ENCODE measurements around the gene JARID2.
A peak's percentile ranks its signal among the peaks of the same experiment; 100 is the strongest.

JARID2 gene

GRCh38 chr6:15305909-15306308 lies 60.0 kb downstream of the JARID2 start:
- H3K9me3 Mint-ChIP-seq: no peaks in the 10 kb centered on the region
- H3K4me3 Mint-ChIP-seq: peak overlapping the region; percentile 53 to 68
- peaks cover 49 to 54% of the 10 kb centered on the region in 2 donors for H3K4me1 Mint-ChIP-seq (ENCODE audit: low read depth in 2 of 2)
- no peaks in the 10 kb centered on the region for H3K27me3 Mint-ChIP-seq
- H3K27ac Mint-ChIP-seq: peak overlapping the region; percentile 81 to 88
- H3K36me3 Mint-ChIP-seq (ENCODE audit: insufficient read depth): peaks cover 4% of the 10 kb centered on the region
- ATAC-seq (replicated peaks): no peak
- DNase-seq: no peak

GRCh38 chr6:15308435-15309213 lies 62.8 kb downstream of the JARID2 start:
- Mint-ChIP-seq H3K4me3 (peak overlapping the region; percentile 6 to 18), H3K27me3 (no peaks in the 10 kb centered on the region), H3K27ac (no peak overlapping the region), H3K9me3 (no peaks in the 10 kb centered on the region), H3K4me1 (ENCODE audit: low read depth in 2 of 2) (peaks cover 53 to 59% of the 10 kb centered on the region in 2 donors), H3K36me3 (ENCODE audit: insufficient read depth) (peaks cover 7% of the 10 kb centered on the region)
- DNase-seq (no peak), ATAC-seq (replicated peaks) (no peak)

- Mint-ChIP-seq H3K36me3 (ENCODE audit: insufficient read depth) (peaks cover 7% of the 10 kb centered on the region), H3K4me1 (ENCODE audit: low read depth in 2 of 2) (peaks cover 52 to 64% of the 10 kb centered on the region in 2 donors), H3K9me3 (no peaks in the 10 kb centered on the region), H3K27me3 (no peaks in the 10 kb centered on the region), H3K4me3 (no peak overlapping the region), H3K27ac (no peak overlapping the region)
- ATAC-seq (replicated peaks): no peak
- no peak for DNase-seq
These were observed 63.9 kb downstream of the JARID2 start for GRCh38 chr6:15309611-15310283.

- no peaks in the 10 kb centered on the region for H3K27me3 Mint-ChIP-seq
- peaks cover 43 to 59% of the 10 kb centered on the region in 2 donors for H3K4me1 Mint-ChIP-seq (ENCODE audit: low read depth in 2 of 2)
- no peaks in the 10 kb centered on the region for H3K9me3 Mint-ChIP-seq
- no peak overlapping the region for H3K4me3 Mint-ChIP-seq
- ATAC-seq (replicated peaks): no peak
- H3K36me3 Mint-ChIP-seq (ENCODE audit: insufficient read depth): peaks cover 7% of the 10 kb centered on the region
- peak overlapping the region in 1 of 2 donors; percentile 32 for H3K27ac Mint-ChIP-seq
- DNase-seq: no peak
These were observed 64.8 kb downstream of the JARID2 start for GRCh38 chr6:15310680-15311079.

GRCh38 chr6:15312500-15312899 lies 66.6 kb downstream of the JARID2 start:
- Mint-ChIP-seq H3K27ac (peak overlapping the region; percentile 23 to 69), H3K4me3 (no peak overlapping the region), H3K27me3 (no peaks in the 10 kb centered on the region), H3K4me1 (ENCODE audit: low read depth in 2 of 2) (peaks cover 51 to 70% of the 10 kb centered on the region in 2 donors), H3K9me3 (no peaks in the 10 kb centered on the region), H3K36me3 (ENCODE audit: insufficient read depth) (peaks cover 7% of the 10 kb centered on the region)
- no peak for DNase-seq
- ATAC-seq (replicated peaks): no peak

- Mint-ChIP-seq H3K4me1 (ENCODE audit: low read depth in 2 of 2) (peaks cover 53 to 70% of the 10 kb centered on the region in 2 donors), H3K27ac (peak overlapping the region in 1 of 2 donors; percentile 25), H3K36me3 (ENCODE audit: insufficient read depth) (peaks cover 7% of the 10 kb centered on the region), H3K4me3 (no peak overlapping the region), H3K27me3 (no peaks in the 10 kb centered on the region), H3K9me3 (no peaks in the 10 kb centered on the region)
- DNase-seq (no peak), ATAC-seq (replicated peaks) (no peak)
These were observed 67.5 kb downstream of the JARID2 start for GRCh38 chr6:15313367-15313766.

GRCh38 chr6:15316754-15317153 lies 70.9 kb downstream of the JARID2 start:
- no peak overlapping the region for H3K27ac Mint-ChIP-seq
- no peak for ATAC-seq (replicated peaks)
- peaks cover 5% of the 10 kb centered on the region for H3K36me3 Mint-ChIP-seq (ENCODE audit: insufficient read depth)
- no peaks in the 10 kb centered on the region for H3K27me3 Mint-ChIP-seq
- no peaks in the 10 kb centered on the region for H3K9me3 Mint-ChIP-seq
- no peak overlapping the region for H3K4me3 Mint-ChIP-seq
- H3K4me1 Mint-ChIP-seq (ENCODE audit: low read depth in 2 of 2): peaks cover 65 to 83% of the 10 kb centered on the region in 2 donors
- no peak for DNase-seq

GRCh38 chr6:15317251-15317650 lies 71.4 kb downstream of the JARID2 start:
- ATAC-seq (replicated peaks) (peak; percentile 27), DNase-seq (no peak)
- peaks cover 65 to 83% of the 10 kb centered on the region in 2 donors for H3K4me1 Mint-ChIP-seq (ENCODE audit: low read depth in 2 of 2)
- no peak overlapping the region for H3K4me3 Mint-ChIP-seq
- H3K27ac Mint-ChIP-seq: peak overlapping the region in 1 of 2 donors; percentile 79
- H3K36me3 Mint-ChIP-seq (ENCODE audit: insufficient read depth): peaks cover 5% of the 10 kb centered on the region
- H3K27me3 Mint-ChIP-seq: no peaks in the 10 kb centered on the region
- no peaks in the 10 kb centered on the region for H3K9me3 Mint-ChIP-seq

GRCh38 chr6:15317934-15318902 lies 72.3 kb downstream of the JARID2 start:
- no peak overlapping the region for H3K4me3 Mint-ChIP-seq
- DNase-seq (no peak), ATAC-seq (replicated peaks) (no peak)
- peaks cover 62 to 80% of the 10 kb centered on the region in 2 donors for H3K4me1 Mint-ChIP-seq (ENCODE audit: low read depth in 2 of 2)
- H3K27me3 Mint-ChIP-seq: no peaks in the 10 kb centered on the region
- H3K9me3 Mint-ChIP-seq: no peaks in the 10 kb centered on the region
- H3K27ac Mint-ChIP-seq: peak overlapping the region; percentile 49 to 79
- H3K36me3 Mint-ChIP-seq (ENCODE audit: insufficient read depth): peaks cover 2% of the 10 kb centered on the region

GRCh38 chr6:15319677-15320076 lies 73.8 kb downstream of the JARID2 start:
- no peaks in the 10 kb centered on the region for H3K27me3 Mint-ChIP-seq
- H3K27ac Mint-ChIP-seq: peak overlapping the region in 1 of 2 donors; percentile 71
- peaks cover 56 to 69% of the 10 kb centered on the region in 2 donors for H3K4me1 Mint-ChIP-seq (ENCODE audit: low read depth in 2 of 2)
- DNase-seq (no peak), ATAC-seq (replicated peaks) (no peak)
- peaks cover 2% of the 10 kb centered on the region for H3K36me3 Mint-ChIP-seq (ENCODE audit: insufficient read depth)
- H3K9me3 Mint-ChIP-seq: no peaks in the 10 kb centered on the region
- H3K4me3 Mint-ChIP-seq: peak overlapping the region in 1 of 2 donors; percentile 12

- H3K9me3 Mint-ChIP-seq: no peaks in the 10 kb centered on the region
- peak overlapping the region; percentile 4 to 71 for H3K27ac Mint-ChIP-seq
- peaks cover 2% of the 10 kb centered on the region for H3K36me3 Mint-ChIP-seq (ENCODE audit: insufficient read depth)
- ATAC-seq (replicated peaks): no peak
- H3K4me3 Mint-ChIP-seq: no peak overlapping the region
- peaks cover 63 to 72% of the 10 kb centered on the region in 2 donors for H3K4me1 Mint-ChIP-seq (ENCODE audit: low read depth in 2 of 2)
- DNase-seq: no peak
- no peaks in the 10 kb centered on the region for H3K27me3 Mint-ChIP-seq
These were observed 74.8 kb downstream of the JARID2 start for GRCh38 chr6:15320693-15321092.

- no peaks in the 10 kb centered on the region for H3K27me3 Mint-ChIP-seq
- H3K27ac Mint-ChIP-seq: no peak overlapping the region
- H3K36me3 Mint-ChIP-seq (ENCODE audit: insufficient read depth): peaks cover 6% of the 10 kb centered on the region
- H3K9me3 Mint-ChIP-seq: no peaks in the 10 kb centered on the region
- no peak for DNase-seq
- H3K4me1 Mint-ChIP-seq (ENCODE audit: low read depth in 2 of 2): peaks cover 57 to 71% of the 10 kb centered on the region in 2 donors
- no peak for ATAC-seq (replicated peaks)
- H3K4me3 Mint-ChIP-seq: no peak overlapping the region
These were observed 76.3 kb downstream of the JARID2 start for GRCh38 chr6:15322184-15322583.
